K562 (cell line): Measurements from ENCODE around the gene RAB40B. TPM values are rescaled to one million over a fixed set of nuclear protein-coding genes. Genes with fewer than 3 reads are reported as not detected.

Experiments used
- ATAC-seq: fragments of 200-7000 bp; cut with Tn5 transposase; 3 replicates; pipeline ENCODE4 v1.9.1; 2020; ENCODE audit warnings: moderate library complexity
- BruUV-seq: library from RNA; stranded (reverse); fragments of 400-500 nt; replicated peaks from 2 replicates; lab custom pipeline; 2021; lab: Mats Ljungman, UMichigan
- CTCF ChIA-PET: fragments of 300-600 bp; formaldehyde crosslinking; extraction: SDS; loops from one replicate; lab custom pipeline; 2021; ENCODE audit warnings: low intra/inter-chr PET ratio; lab: Yijun Ruan, JAX
- POLR2A ChIA-PET: fragments of 300-600, 350-650 bp; sonication (Branson Sonifier 250); formaldehyde crosslinking; extraction: SDS; loops from one replicate; lab custom pipeline; 2021; ENCODE audit warnings: antibody characterized with exemption, inconsistent platforms; lab: Yijun Ruan, JAX
- DNase-seq, 4 experiments: peaks; one replicate each; pipeline versions ENCODE4 v3.0.0 to v3.0.0-alpha.2; 2011 to 2018; ENCODE audit warnings: low spot score in 3 of 4, mixed read lengths in 3 of 4; ENCODE audit errors: extremely low read depth in 1 of 4
- FAIRE-seq: peaks from 2 replicates; lab custom pipeline; 2011; peaks lifted over from hg19 to GRCh38; lab: Jason Lieb, UNC
- H2AFZ ChIP-seq: 2 replicates; pipeline ENCODE4 v1.6.0; 2011; ENCODE audit warnings: low read depth, low read length, control low read depth, inconsistent platforms
- H3K27ac ChIP-seq: fragments of 200-600 bp; 3 replicates; pipeline ENCODE4 v1.8.0; 2011; ENCODE audit warnings: low read depth, mild to moderate bottlenecking, control low read depth, inconsistent platforms, low read length, moderate library complexity, mixed read lengths; ENCODE audit errors: extremely low read depth
- H3K27me3 ChIP-seq, 2 experiments: fragments of 300-600 bp in 1 of 2; 2 replicates in 1 of 2; 3 replicates in 1 of 2; pipeline versions ENCODE4 v1.6.0 to v1.8.0; 2011; ENCODE audit warnings: inconsistent platforms in 2 of 2, low read length in 2 of 2, mild to moderate bottlenecking in 1 of 2, mixed read lengths in 1 of 2, moderate library complexity in 1 of 2; ENCODE audit not compliant: control insufficient read depth in 2 of 2, insufficient read depth in 2 of 2
- H3K36me3 ChIP-seq: fragments of 300-600 bp; 3 replicates; pipeline ENCODE4 v1.8.0; 2011; ENCODE audit warnings: mild to moderate bottlenecking, low read length, inconsistent platforms; ENCODE audit not compliant: control insufficient read depth, insufficient read depth
- H3K4me1 ChIP-seq, 2 experiments: fragments of 200-600 bp in 1 of 2; replicated peaks in 1 of 2; 2 replicates in 1 of 2; 3 replicates in 1 of 2; pipeline versions ENCODE4 v1.5.1 to v1.8.0; 2011; ENCODE audit warnings: inconsistent platforms in 2 of 2, low read length in 2 of 2, mild to moderate bottlenecking in 1 of 2, mixed read lengths in 1 of 2, moderate library complexity in 1 of 2; ENCODE audit not compliant: control insufficient read depth in 2 of 2, insufficient read depth in 2 of 2
- H3K4me2 ChIP-seq: 2 replicates; pipeline ENCODE4 v1.6.1; 2011; ENCODE audit warnings: low read length, control low read depth, inconsistent platforms, mixed read lengths; ENCODE audit not compliant: insufficient read depth
- H3K4me3 ChIP-seq: fragments of 200-600 bp; sonication (generic), shearing (Covaris generic); 2 replicates; pipeline ENCODE4 v1.5.1; 2016; ENCODE audit warnings: control low read depth, inconsistent platforms
- H3K79me2 ChIP-seq: fragments of 200-600 bp; 3 replicates; pipeline ENCODE4 v1.8.0; 2011; ENCODE audit warnings: low read length, inconsistent platforms; ENCODE audit not compliant: control insufficient read depth, insufficient read depth
- H3K9ac ChIP-seq, 2 experiments: 2 replicates each; pipeline versions ENCODE4 v1.6.0 to v1.6.1; 2011; ENCODE audit warnings: low read depth in 2 of 2, low read length in 2 of 2, control low read depth in 1 of 2, inconsistent platforms in 1 of 2, mild to moderate bottlenecking in 1 of 2, mixed read lengths in 1 of 2; ENCODE audit not compliant: insufficient read depth in 1 of 2
- H3K9me1 ChIP-seq: one replicate; pipeline ENCODE4 v1.6.0; 2011; ENCODE audit warnings: inconsistent platforms, mild to moderate bottlenecking, low read length, moderate library complexity; ENCODE audit not compliant: control insufficient read depth, insufficient read depth
- H3K9me3 ChIP-seq: replicated peaks from 2 replicates; pipeline ENCODE4 v1.5.1; 2011; ENCODE audit warnings: low read depth, low read length, inconsistent platforms; ENCODE audit not compliant: control insufficient read depth, insufficient read depth
- H4K20me1 ChIP-seq: replicated peaks from 2 replicates; pipeline ENCODE4 v1.6.1; 2011; ENCODE audit warnings: low read length, inconsistent platforms, mixed read lengths; ENCODE audit not compliant: control insufficient read depth, insufficient read depth
- BHLHE40 ChIP-seq: IDR thresholded peaks from 2 replicates; pipeline ENCODE4 v1.6.1; 2011; ENCODE audit warnings: low read length, improper control_type of control experiment
- HDAC8 ChIP-seq: fragments of 450-650 bp; IDR thresholded peaks from 2 replicates; pipeline ENCODE4 v1.6.1; 2016; ENCODE audit warnings: mild to moderate bottlenecking, missing genetic modification characterization, moderate library complexity, missing compliant biosample characterization
- NR2C1 ChIP-seq, 2 experiments: fragments of 450-650 bp; IDR thresholded peaks; 2 replicates each; pipeline ENCODE4 v1.6.1; 2017; ENCODE audit warnings: mild to moderate bottlenecking in 2 of 2, antibody characterized with exemption in 1 of 2, inconsistent platforms in 1 of 2, missing compliant biosample characterization in 1 of 2, missing genetic modification characterization in 1 of 2
- NR2C2 ChIP-seq, 2 experiments: fragments of 200-800 bp in 1 of 2; sonication (Bioruptor generic) in 1 of 2; sonication (generic) in 1 of 2; formaldehyde crosslinking in 1 of 2; IDR thresholded peaks; 2 replicates each; pipeline versions ENCODE4 v1.6.1 to v1.8.0; 2016 to 2022; ENCODE audit warnings: mild to moderate bottlenecking in 1 of 2, missing compliant biosample characterization in 1 of 2, missing genetic modification characterization in 1 of 2, missing genetic modification reagents in 1 of 2
- TRIM28 ChIP-seq: fragments of 450-650 bp; IDR thresholded peaks from 2 replicates; pipeline ENCODE4 v1.6.1; 2017
- WGBS: fragments of 100-300 bp; shearing (Covaris generic); methylation state at CpG from one replicate; pipeline ENCODE4 v1.1.6; 2016; ENCODE audit warnings: low coverage, mixed read lengths; ENCODE audit not compliant: insufficient coverage; ENCODE audit errors: missing lambda C conversion rate; 5-methylcytosine and 5-hydroxymethylcytosine counted together
- in situ Hi-C: fragments of 300-500 bp; cut with MboI; formaldehyde crosslinking; loops from 4 replicates; pipeline ENCODE4 v1.15.0; 2018; ENCODE audit warnings: inconsistent platforms, mixed read lengths
- intact Hi-C: fragments of 100-400 bp; cut with micrococcal nuclease; formaldehyde crosslinking; loops from 2 replicates; pipeline ENCODE4 v1.14.2; 2022
- polyA plus RNA-seq, 8 experiments: library from polyadenylated mRNA; depleted of rRNA in 4 of 8; stranded (reverse) in 5 of 8; unstranded in 3 of 8; fragments of >200 nt; fragmentation: Nextera tagmentation in 2 of 8; fragmentation: Illumina TruSeq in 1 of 8; extraction: Ambion mirVana in 2 of 8; extraction: Trizol in 1 of 8; gene quantifications; 2 replicates each; pipeline versions ENCODE4 v1.2.1 to v1.2.3, GENCODE V29; 2011 to 2014; ENCODE audit warnings: inconsistent platforms in 1 of 8, missing spikeins in 1 of 8
- total RNA-seq, 7 experiments: library from RNA; depleted of rRNA in 6 of 7; stranded (reverse); fragments of >200 nt in 6 of 7; fragmentation: Illumina TruSeq in 2 of 7; extraction: Trizol in 2 of 7; gene quantifications; 2 replicates each; pipeline versions ENCODE4 v1.2.1 to v1.2.3, GENCODE V29; 2011 to 2021; ENCODE audit warnings: low replicate concordance in 1 of 7
- TF ChIP-seq, protein P1 (sequence below): sonication (generic); formaldehyde crosslinking; IDR thresholded peaks from 2 replicates; pipeline ENCODE4 v1.8.0; 2022; ENCODE audit warnings: missing genetic modification reagents, mild to moderate bottlenecking, moderate library complexity, borderline replicate concordance

The RAB40B gene
- total and polyA plus RNA-seq, 9 of the 15 experiments (the other 6 are each of a cell fraction or from before 2014, with no cell fraction given): 0.13 to 4.6 (median 1.4) TPM

DNA sequence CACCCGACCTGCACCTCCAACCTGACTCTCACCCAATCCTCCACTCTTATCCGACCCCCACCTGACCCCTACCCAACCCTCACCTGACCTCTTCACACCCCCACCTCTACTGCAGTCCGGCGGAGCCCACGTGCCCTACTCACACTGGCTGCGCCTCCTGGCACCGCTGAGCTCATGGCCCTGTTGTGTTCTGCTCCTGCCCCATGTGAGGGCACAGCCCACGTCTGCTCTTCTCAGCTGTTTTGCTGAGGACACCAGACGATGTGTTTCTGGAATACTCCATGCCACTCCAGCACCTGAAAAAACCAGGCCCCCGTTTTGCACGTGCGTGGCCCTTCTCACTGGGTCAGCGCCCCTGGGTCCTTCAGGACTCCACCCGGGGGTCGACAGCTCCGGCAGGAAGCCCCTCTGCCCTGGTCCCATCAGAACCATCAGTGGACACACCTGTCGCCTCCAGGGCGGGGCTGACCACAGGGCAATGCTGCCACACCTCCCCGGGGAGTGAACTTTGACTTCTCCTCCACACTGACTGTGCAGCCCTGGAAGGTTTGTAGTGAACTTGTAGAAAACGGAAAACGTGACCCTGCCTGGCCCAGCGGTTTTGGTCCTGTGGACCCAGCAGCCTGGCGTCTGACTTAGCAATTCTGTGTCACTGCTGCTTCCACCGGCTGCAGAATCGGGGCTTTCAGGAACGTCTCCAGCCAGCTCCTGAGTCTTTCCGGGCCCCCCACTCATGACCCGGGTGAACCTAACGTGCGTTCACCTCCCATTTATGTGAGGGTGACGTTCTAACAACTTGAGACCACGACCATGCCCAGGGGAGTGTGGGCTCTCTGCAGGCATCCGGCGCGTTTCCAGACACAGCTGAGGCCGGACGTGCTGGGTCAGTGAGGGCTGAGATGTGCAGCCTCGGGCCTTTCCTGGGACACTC is 5.7 kb upstream of the RAB40B start:
- no peak overlapping the region for H3K4me2 ChIP-seq
- 21% methylated on average over 36 of the region's 38 CpGs for WGBS

More for the DNA sequence above, 5.7 kb upstream of the RAB40B start:
- Histone ChIP-seq H3K9me3 (no peaks in the 10 kb centered on the region), H3K27me3 (peaks cover 0 to 16% of the 10 kb centered on the region in 2 experiments; a peak in 2 of 5 replicates), H4K20me1 (0 out of 2 replicates have a peak, but pooled peaks cover 2% of the 10 kb centered on the region), H3K27ac (no peak overlapping the region), H2AFZ (0 out of 2 replicates have a peak overlapping the region, but pooled peaks have one; percentile 16), H3K79me2 (no peaks in the 10 kb centered on the region), H3K9ac (peak overlapping the region in 1 of 2 experiments; percentile 40; a peak in 1 of 4 replicates), H3K9me1 (peaks cover 3% of the 10 kb centered on the region)
- POLR2A ChIA-PET: no interaction called here
- no TSS peak for BruUV-seq
- FAIRE-seq (peak; percentile 66), DNase-seq (peak in 2 of 4 experiments; percentile 20 to 27)
- intact Hi-C loops: no loop called here
- in situ Hi-C loops: no loop called here
- CTCF ChIA-PET: no interaction called here
- TF ChIP-seq NR2C2 (CRISPR knock-in tag; IDR thresholded peaks at IDR 0.05) (no peak), NR2C2 (tag; IDR thresholded peaks at IDR 0.05) (peak; percentile 38; the same call in 1 of the 2 replicates), BHLHE40 (peak; percentile 67; the same call in 1 of the 2 replicates), TRIM28 (no peak), NR2C1 (IDR thresholded peaks at IDR 0.05) (no peak), NR2C1 (tag; IDR thresholded peaks at IDR 0.05) (0 out of 2 replicates have a peak, but pooled peaks have one; percentile 20), HDAC8 (tag) (no peak)
- TF ChIP-seq, protein P1, sequence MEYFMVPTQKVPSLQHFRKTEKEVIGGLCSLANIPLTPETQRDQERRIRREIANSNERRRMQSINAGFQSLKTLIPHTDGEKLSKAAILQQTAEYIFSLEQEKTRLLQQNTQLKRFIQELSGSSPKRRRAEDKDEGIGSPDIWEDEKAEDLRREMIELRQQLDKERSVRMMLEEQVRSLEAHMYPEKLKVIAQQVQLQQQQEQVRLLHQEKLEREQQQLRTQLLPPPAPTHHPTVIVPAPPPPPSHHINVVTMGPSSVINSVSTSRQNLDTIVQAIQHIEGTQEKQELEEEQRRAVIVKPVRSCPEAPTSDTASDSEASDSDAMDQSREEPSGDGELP (CRISPR knock-in tag): peak; percentile 12; the same call in 1 of the 2 replicates
- TF ChIP-seq, all 486 proteins: peak for 4
- Histone ChIP-seq H3K4me1 (peaks cover 0 to 39% of the 10 kb centered on the region in 2 experiments; a peak in 3 of 5 replicates), H3K4me3 (no peak overlapping the region), H3K36me3 (no peaks in the 10 kb centered on the region)
- peak; percentile 48; the same call in 2 of the 3 replicates for ATAC-seq
